ENCODE data around the gene PCED1B. TPM values are rescaled to one million over a fixed set of nuclear protein-coding genes. Genes with fewer than 3 reads are reported as not detected.

PCED1B gene
- total RNA-seq, 1 experiment from 2014 or later: 0.86 TPM

DNA sequence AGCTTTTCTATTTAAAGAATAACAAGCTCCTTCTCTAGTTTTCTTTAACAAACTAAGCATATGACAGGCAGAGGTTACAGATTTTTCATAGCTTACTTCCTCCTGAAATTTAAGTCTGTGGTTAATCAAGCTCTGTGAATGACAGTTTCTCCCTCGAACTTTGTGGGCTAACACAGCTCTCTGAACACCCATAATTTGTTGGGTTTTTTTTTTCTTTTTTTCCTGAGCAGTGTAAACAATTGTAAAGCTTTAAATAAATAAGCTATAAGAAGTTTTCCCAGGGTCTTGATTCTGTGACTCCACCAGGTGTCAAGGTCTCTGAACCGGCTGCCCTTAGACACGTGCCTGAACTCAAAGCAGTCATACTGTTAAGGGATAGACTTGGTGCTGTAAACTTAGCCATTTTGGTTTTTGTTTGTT, 128.4 kb downstream of the PCED1B start:
- DNase-seq (ENCODE audit: low read depth, low spot score): no peak
- POLR2A ChIA-PET: interaction anchor here (1.3 kb wide), 1 partner anchor 11 kb away, joined by 6 read pairs; no protein-coding TSS in a partner anchor
- BruUV-seq (replicated peaks): no TSS peak

DNA sequence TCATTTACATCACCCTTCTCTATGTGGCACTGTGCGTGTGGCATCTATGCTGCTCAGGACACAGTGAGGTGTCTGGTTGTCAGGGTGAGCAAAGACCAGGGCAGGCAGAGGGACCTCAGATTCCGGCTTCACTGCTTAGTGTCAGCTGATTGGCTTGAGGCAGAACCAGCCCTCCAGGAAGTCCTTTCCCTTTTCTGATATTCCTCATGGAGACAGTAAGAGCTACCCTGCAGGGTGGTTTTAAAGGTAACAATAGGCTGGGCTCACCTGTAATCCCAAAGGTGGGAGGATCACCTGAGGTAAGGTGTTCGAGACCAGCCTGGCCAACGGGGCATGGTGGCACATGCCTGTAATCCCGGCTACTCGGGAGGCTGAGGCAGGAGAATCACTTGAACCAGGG, 129.6 kb downstream of the PCED1B start:
- H3K36me3 ChIP-seq (ENCODE audit: control insufficient read depth in 1 of 2, insufficient read depth in 2 of 2, low read length in 2 of 2): no peaks in the 10 kb centered on the region
- no peaks in the 10 kb centered on the region for H3K79me2 ChIP-seq (ENCODE audit: insufficient read depth, low read length)
- H3K9me2 ChIP-seq (ENCODE audit: insufficient read depth): no peaks in the 10 kb centered on the region
- H2AFZ ChIP-seq (ENCODE audit: low read depth, low read length, poor library complexity, severe bottlenecking): no peak overlapping the region
- no peak for ATAC-seq
- H3K4me2 ChIP-seq (ENCODE audit: low read length): no peak overlapping the region
- POLR2A ChIA-PET: no interaction called here
- H4K20me1 ChIP-seq (ENCODE audit: insufficient read depth): no peaks in the 10 kb centered on the region
- H3K27me3 ChIP-seq (ENCODE audit: insufficient read depth, low read length): no peaks in the 10 kb centered on the region
- RAD21 ChIA-PET (ENCODE audit: low non-redundant PET in 1 of 2, low total read pairs in 2 of 2, uncharacterized antibody in 2 of 2, unreplicated experiment in 2 of 2): no interaction called here
- H3K4me1 ChIP-seq (ENCODE audit: control insufficient read depth in 1 of 2, insufficient read depth in 2 of 2, low read length in 2 of 2): peaks cover 0 to 16% of the 10 kb centered on the region in 2 experiments; a peak in 2 of 4 replicates
- no peak overlapping the region for H3K4me3 ChIP-seq (replicated peaks in 1 of 2; ENCODE audit: low read depth in 1 of 2, low read length in 2 of 2)
- intact Hi-C loops (cut with micrococcal nuclease): no loop called here
- BruUV-seq (replicated peaks): no TSS peak
- no peaks in the 10 kb centered on the region for H3K9me3 ChIP-seq (ENCODE audit: control insufficient read depth in 1 of 2, insufficient read depth in 1 of 2, low read depth in 1 of 2, low read length in 2 of 2)
- H3K9ac ChIP-seq (ENCODE audit: low read length): no peak overlapping the region
- DNase-seq (ENCODE audit: low read depth, low spot score): no peak
- CTCF ChIA-PET: no interaction called here
- TF ChIP-seq SIN3A (IDR thresholded peaks at IDR 0.05; ENCODE audit: low read depth) (no peak), JUND (IDR thresholded peaks at IDR 0.05) (no peak), ZFX (IDR thresholded peaks at IDR 0.05) (no peak), EZH2phosphoT487 (IDR thresholded peaks at IDR 0.05; ENCODE audit: borderline replicate concordance) (no peak), SRF (IDR thresholded peaks at IDR 0.05; ENCODE audit: low read depth) (no peak), SP1 (IDR thresholded peaks at IDR 0.05; ENCODE audit: low read depth) (no peak), FOSL1 (IDR thresholded peaks at IDR 0.05; ENCODE audit: low read depth) (no peak), YY1 (IDR thresholded peaks at IDR 0.05; ENCODE audit: extremely low read depth, insufficient replicate concordance, low read depth, low read length) (no peak), CEBPB (IDR thresholded peaks at IDR 0.05; ENCODE audit: low read depth) (no peak), CBX3 (IDR thresholded peaks at IDR 0.05; ENCODE audit: low read depth) (no peak), POLR2AphosphoS5 (IDR thresholded peaks at IDR 0.05; ENCODE audit: low read depth, low read length) (no peak), POLR2A (IDR thresholded peaks at IDR 0.05; ENCODE audit: borderline replicate concordance, extremely low read depth, insufficient read depth, insufficient read length) (no peak), EGR1 (IDR thresholded peaks at IDR 0.05; ENCODE audit: low read depth) (no peak)
- TF ChIP-seq, protein P1, sequence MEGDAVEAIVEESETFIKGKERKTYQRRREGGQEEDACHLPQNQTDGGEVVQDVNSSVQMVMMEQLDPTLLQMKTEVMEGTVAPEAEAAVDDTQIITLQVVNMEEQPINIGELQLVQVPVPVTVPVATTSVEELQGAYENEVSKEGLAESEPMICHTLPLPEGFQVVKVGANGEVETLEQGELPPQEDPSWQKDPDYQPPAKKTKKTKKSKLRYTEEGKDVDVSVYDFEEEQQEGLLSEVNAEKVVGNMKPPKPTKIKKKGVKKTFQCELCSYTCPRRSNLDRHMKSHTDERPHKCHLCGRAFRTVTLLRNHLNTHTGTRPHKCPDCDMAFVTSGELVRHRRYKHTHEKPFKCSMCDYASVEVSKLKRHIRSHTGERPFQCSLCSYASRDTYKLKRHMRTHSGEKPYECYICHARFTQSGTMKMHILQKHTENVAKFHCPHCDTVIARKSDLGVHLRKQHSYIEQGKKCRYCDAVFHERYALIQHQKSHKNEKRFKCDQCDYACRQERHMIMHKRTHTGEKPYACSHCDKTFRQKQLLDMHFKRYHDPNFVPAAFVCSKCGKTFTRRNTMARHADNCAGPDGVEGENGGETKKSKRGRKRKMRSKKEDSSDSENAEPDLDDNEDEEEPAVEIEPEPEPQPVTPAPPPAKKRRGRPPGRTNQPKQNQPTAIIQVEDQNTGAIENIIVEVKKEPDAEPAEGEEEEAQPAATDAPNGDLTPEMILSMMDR (IDR thresholded peaks at IDR 0.05 in 2 of 3, conservative IDR thresholded peaks at IDR 0.05 in 1 of 3; ENCODE audit: borderline replicate concordance in 1 of 3, insufficient read depth in 1 of 3, low read depth in 2 of 3, low read length in 2 of 3): no peak
- no peak overlapping the region for H3K27ac ChIP-seq (ENCODE audit: low read depth, low read length)

More for the DNA sequence above, 128.4 kb downstream of the PCED1B start:
- H3K9ac ChIP-seq (ENCODE audit: low read length): no peak overlapping the region
- H2AFZ ChIP-seq (ENCODE audit: low read depth, low read length, poor library complexity, severe bottlenecking): no peak overlapping the region
- H3K9me3 ChIP-seq (ENCODE audit: control insufficient read depth in 1 of 2, insufficient read depth in 1 of 2, low read depth in 1 of 2, low read length in 2 of 2): no peaks in the 10 kb centered on the region
- no peak for ATAC-seq
- no peak for TF ChIP-seq EZH2 (IDR thresholded peaks at IDR 0.05)
- TF ChIP-seq, protein P2, sequence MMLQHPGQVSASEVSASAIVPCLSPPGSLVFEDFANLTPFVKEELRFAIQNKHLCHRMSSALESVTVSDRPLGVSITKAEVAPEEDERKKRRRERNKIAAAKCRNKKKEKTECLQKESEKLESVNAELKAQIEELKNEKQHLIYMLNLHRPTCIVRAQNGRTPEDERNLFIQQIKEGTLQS (IDR thresholded peaks at IDR 0.05): no peak
- no peak for TF ChIP-seq EZH2phosphoT487 (IDR thresholded peaks at IDR 0.05; ENCODE audit: borderline replicate concordance)
- TF ChIP-seq POLR2A (IDR thresholded peaks at IDR 0.05; ENCODE audit: borderline replicate concordance, extremely low read depth, insufficient read depth, insufficient read length): no peak
- no peak for TF ChIP-seq ZNF274 (IDR thresholded peaks at IDR 0.05; ENCODE audit: low read depth, low read length)
- TF ChIP-seq RAD21 (IDR thresholded peaks at IDR 0.05; ENCODE audit: low read depth): no peak
- TF ChIP-seq ZFX (IDR thresholded peaks at IDR 0.05): no peak
- TF ChIP-seq SIN3A (IDR thresholded peaks at IDR 0.05; ENCODE audit: low read depth): no peak
- TF ChIP-seq CEBPB (IDR thresholded peaks at IDR 0.05; ENCODE audit: low read depth): no peak
- no peak for TF ChIP-seq POLR2AphosphoS5 (IDR thresholded peaks at IDR 0.05; ENCODE audit: low read depth, low read length)
- no peaks in the 10 kb centered on the region for H3K79me2 ChIP-seq (ENCODE audit: insufficient read depth, low read length)
- intact Hi-C loops (cut with micrococcal nuclease): no loop called here
- H3K9me2 ChIP-seq (ENCODE audit: insufficient read depth): no peaks in the 10 kb centered on the region
- H3K4me3 ChIP-seq (replicated peaks in 1 of 2; ENCODE audit: low read depth in 1 of 2, low read length in 2 of 2): no peak overlapping the region
- H3K4me1 ChIP-seq (ENCODE audit: control insufficient read depth in 1 of 2, insufficient read depth in 2 of 2, low read length in 2 of 2): peaks cover 0 to 16% of the 10 kb centered on the region in 2 experiments; a peak in 2 of 4 replicates
- H3K36me3 ChIP-seq (ENCODE audit: control insufficient read depth in 1 of 2, insufficient read depth in 2 of 2, low read length in 2 of 2): no peaks in the 10 kb centered on the region
- H3K27me3 ChIP-seq (ENCODE audit: insufficient read depth, low read length): no peaks in the 10 kb centered on the region
- no peaks in the 10 kb centered on the region for H4K20me1 ChIP-seq (ENCODE audit: insufficient read depth)
- RAD21 ChIA-PET (ENCODE audit: low non-redundant PET in 1 of 2, low total read pairs in 2 of 2, uncharacterized antibody in 2 of 2, unreplicated experiment in 2 of 2): no interaction called here
- H3K27ac ChIP-seq (ENCODE audit: low read depth, low read length): no peak overlapping the region
- H3K4me2 ChIP-seq (ENCODE audit: low read length): no peak overlapping the region
- CTCF ChIA-PET: interaction anchor here (0.7 kb wide), 1 partner anchor 190 kb away, joined by 3 read pairs; no protein-coding TSS in a partner anchor

Measured in HCT116 (cell line).